ENCODE measurements around the gene RER1.

RER1 gene

DNA sequence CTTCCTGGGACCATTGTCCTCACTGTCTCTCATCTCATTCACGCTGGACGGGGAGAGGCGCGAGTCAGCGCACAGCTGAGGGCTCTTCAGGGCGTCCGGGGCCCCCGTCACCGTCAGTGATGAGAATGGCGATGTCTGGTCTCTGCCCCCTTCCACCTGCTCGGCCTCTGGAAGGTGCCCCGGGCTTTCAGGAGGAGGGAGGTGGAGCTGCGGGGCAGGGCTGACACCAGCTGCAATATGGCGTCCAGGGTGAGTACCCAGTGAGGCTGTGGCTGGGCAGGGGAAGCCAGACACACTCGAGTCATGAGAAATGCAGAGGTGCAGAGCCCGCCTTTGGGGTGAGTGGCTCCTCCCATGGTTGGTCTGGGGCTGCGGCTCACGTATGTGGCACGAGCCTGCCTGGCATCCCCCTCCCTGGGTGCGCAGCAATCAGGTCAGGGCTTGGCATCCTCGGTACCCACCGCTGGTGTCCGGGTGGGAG lies 15.3 kb upstream of the RER1 start:
- no peak for DNase-seq (ENCODE audit: low read depth)

GRCh38 chr1:2376931-2377672 lies 14.5 kb upstream of the RER1 start:
- no peak for DNase-seq (ENCODE audit: low read depth)

GRCh38 chr1:2377751-2378440 lies 13.7 kb upstream of the RER1 start:
- DNase-seq (ENCODE audit: low read depth), result no peak

DNA sequence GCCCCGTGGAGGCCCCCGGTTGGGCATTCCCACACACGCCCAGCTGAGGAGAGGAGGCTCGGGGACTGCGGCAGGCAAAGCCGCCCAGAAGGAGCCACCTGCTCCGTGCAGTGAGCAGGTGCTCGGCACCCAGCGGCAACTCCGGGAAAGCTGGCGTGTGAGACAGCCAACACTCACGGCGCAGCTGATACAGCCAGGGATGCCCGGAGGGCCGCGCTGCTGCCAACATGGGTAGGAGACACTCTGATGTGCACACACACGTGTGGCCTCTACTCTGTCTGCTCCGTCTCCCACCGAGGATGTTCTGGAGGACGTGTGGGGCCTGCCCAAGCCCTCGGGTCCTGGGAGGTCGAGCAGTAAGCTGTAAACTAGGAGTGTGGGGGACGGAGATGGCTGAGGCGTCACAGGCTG lies 13.2 kb upstream of the RER1 start:
- no peak for DNase-seq (ENCODE audit: low read depth)

DNA sequence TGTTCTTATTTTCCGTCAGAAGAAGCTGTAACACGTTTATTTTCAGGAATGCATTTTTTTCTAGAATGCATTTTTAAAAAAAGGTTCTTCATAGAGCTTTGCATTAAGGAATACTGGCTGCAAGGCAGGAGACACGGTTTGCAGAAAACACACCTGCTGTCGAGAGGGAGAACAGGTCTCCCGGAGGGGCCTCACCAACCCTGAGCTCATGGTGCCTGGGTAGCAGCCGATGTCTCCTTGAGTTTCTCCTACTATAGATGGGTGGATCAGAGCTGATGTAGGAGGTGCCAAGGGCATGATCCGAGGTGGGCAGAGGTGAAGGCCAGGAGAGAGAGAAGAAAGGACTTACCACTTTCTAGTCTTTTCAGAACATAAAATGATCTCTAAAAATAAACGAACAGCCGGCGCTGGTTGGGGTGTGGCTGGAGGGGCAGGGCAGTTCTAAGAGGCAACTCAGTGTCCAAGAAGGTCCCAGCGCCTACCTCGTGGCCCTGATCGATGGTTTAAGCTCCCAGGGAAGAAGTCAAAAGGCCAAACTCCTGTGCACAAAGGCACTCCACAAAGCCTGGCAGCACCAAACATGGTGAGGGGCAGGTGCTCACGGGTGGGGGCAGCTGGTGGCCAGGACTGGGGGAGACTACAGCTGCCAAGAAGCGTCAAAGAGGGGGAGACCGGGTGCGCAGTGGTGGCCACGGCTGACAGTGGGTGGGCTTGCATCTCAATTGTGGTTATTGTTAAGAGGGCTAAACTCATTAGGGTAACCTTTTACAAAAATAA lies 12.5 kb upstream of the RER1 start:
- DNase-seq (ENCODE audit: low read depth), result no peak

DNA sequence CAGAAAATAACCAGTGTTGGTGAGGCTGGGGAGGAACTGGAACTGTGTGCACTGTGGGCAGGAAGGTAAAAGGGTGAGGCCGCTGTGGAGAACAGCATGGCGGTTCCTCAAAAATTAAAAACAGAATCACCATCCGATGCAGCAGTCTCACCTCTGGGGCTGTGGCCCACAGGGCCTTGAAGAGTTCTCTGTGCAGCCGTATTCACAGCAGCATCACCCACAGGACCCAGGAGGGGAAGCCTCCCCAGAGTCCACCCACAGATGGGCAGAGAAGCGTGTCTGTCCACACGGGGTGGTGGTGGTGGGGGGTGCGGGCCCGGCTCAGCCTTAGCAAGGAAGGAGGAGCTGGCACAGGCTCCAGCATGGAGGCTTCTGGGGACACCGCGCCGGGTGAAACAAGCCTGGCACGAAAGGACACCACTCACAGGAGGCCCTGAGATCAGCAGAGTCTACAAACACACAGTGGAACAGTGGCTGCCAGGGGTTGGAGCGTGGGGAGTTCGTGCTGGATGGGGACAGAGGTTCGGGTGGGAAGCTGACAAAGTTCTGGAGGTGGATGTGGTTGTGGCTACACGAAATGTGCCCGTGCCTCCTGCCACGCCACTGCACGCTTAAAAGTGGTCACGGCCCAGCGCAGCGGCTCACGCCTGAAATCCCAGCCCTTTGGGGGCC lies 11.8 kb upstream of the RER1 start:
- DNase-seq (ENCODE audit: low read depth), result no peak

DNA sequence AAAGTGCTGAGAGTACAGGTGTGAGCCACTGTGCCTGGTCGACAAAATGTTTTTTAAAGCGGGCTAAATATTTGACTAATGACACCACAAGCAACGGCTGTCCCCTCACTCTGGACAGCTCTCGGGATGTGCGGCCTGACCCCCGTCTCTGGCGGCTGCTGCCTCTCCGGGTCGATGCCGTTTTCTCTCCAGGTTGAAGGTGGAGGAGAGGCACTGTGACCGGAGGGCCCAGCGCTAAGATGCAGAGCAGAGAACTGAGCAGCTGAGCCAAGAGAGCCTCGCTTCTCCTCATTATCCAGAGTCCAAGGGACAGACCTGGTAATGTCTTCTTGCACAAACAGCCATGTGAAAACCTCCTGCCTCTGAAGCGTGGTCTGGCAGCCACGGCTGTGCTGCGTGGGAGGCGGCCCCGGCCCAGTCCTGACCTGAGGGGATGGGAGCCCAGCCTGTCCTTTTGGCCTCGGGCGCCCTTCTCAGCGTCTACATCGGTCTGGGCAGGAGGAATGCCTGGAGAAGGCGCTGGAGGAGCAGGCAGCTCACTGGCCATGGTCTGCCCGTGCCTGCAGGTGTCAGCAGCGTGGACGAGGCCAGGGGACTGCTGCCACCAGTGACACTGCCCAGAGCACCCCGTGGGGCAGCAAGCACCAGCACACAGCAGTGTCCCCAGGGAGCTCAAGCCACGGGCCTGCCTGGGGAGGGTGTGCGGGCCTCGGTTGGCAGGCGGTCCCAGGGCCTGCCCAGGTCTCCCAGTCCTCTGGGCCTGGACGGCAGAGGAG lies 10.6 kb upstream of the RER1 start:
- no peak for DNase-seq (ENCODE audit: low read depth)

DNA sequence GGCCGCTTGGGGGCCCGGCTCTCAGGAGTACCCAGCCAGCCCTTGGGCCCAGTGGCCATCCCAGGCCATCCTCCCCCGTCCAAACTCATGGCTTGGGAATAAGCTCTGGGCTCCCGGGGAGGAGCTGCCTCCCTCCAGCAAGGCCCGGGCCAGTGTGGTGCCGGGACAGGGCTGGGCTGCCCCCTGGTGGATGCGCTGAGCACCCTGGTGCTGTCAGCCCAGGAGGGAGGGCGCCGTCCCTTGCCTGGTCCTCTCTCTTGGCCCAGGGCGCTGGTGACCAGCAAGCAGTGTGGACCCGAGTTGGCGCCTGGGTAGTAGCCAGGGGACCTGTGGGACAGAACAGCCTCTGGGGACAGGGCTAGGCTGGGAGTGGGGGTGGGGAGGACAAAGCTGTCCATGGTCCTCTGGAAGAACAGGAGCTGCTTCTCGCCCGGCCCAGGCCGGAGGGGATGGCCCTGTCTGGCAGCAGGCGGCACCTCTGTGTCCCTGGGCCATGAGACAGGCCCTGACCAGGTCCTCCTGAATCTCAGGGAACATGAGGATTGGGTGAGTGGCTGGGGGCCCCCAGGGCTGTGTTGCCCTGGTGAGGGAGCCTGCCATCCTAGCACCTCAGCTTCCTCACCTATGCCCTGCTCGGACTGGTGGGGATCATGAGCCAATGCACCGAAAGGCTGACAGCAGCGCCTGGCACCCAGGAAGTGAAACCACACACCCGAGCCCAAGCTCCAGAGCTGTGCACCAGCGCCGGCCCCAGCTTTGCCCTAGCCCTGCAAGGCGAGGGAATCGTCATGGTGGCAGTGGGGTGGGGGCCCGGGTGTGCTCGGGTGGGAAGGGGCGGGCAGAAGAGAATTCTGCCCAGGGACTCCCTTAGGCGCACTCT lies 9.7 kb upstream of the RER1 start:
- peak; percentile 55 for DNase-seq (ENCODE audit: low read depth)

DNA sequence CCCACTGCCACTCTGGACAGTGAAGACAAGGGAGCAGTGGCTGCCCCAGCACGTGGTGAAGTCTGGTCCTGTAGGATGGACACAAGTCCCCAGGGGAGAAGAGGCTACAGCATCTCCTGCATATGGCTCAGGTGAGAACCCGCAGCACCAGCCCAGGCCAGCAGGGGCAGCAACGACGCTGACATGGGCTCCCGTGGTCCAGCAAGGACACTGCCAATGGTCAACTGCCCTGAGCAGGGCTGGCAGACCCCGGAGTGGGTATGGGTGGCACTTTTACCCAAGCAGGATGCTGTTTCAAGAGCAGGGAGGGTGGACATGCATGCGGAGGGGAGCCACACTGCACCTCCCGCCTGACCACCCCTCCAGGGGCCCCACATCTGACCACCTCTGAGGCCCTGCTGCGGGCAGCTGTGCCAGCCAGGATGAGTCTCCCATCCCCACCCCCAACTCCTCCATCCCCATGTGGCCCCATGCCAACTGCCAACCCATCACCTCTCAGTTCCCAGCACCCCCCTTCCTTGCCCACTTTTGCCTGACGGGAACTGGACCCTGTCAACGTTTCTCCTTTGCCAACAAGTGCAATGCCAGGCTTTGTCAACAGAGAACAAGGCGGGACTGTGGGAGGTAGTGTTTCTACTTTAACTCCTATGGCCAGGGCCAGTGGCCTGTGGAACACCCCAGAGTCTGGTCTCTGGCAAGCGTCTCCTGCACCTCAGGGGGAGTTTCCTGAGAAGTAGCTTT lies 8.8 kb upstream of the RER1 start:
- no peak for DNase-seq (ENCODE audit: low read depth)

DNA sequence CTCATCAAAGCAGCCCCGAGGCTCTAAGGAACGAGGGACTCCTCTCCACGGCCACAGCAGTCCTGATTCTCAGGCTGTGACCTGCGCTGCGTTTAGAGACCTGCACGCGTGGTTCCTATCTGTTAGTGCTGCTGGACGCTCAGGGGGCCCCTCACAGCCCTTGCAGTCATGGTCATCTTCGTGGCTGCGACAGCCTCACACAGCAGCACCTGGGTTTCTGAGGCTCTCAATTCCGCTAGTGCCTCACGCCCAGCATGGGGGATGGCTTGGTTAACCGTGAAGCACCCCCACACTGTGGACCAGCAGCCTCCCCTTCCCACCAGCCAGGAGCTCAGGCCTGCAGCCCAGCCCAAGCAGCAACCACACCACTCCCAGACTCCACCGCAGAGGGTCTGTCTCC lies 8.1 kb upstream of the RER1 start:
- DNase-seq (ENCODE audit: low read depth), result no peak

GRCh38 chr1:2384130-2384860 lies 7.3 kb upstream of the RER1 start:
- no peak for DNase-seq (ENCODE audit: low read depth)

GRCh38 chr1:2384941-2385481 lies 6.6 kb upstream of the RER1 start:
- no peak for DNase-seq (ENCODE audit: low read depth)

- no peak for DNase-seq (ENCODE audit: low read depth)
Measured at GRCh38 chr1:2385606-2386280, 5.9 kb upstream of the RER1 start.

GRCh38 chr1:2386636-2387611 lies 4.7 kb upstream of the RER1 start:
- DNase-seq (ENCODE audit: low read depth), result no peak

GRCh38 chr1:2388004-2388913 lies 3.4 kb upstream of the RER1 start:
- DNase-seq (ENCODE audit: low read depth), result no peak

DNA sequence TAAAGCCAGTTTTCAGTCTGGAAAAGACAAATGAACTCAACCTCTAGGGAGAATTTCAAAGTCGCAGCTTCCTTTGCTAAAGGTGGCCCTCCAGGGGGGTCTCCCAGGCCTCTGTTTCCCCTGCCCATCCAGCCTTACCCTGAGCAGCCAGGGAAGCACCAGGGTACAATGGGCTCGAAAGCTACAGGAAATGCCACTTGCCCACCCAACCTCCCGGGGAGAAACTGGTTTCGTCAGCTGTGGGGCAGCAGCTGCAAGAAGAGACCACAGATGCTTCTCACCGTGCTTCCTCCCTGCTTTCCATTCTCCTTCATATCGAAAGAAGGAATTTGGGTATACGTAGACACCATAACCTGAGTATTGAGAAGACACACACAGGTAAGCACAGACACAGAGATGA lies 2.0 kb upstream of the RER1 start:
- no peak for DNase-seq (ENCODE audit: low read depth)
